Memory B cell (primary cell): ENCODE measurements around the gene ARHGAP12.
"Not testable (repeated sequence)": the region's sequence is repeated elsewhere in the genome, so short reads cannot be mapped to it uniquely, and the experiment has no call there.

Experiments
- ATAC-seq: fragments of 150-1000 bp; cut with Tn5 transposase; 2 replicates; pipeline ENCODE4 v1.10.0; 2021; ENCODE audit warnings: low read depth, mild to moderate bottlenecking, moderate library complexity
- DNase-seq, 2 donors: peaks; one replicate each; pipeline ENCODE4 v3.0.0; 2022; ENCODE audit warnings: low spot score in 2 of 2
- H3K27ac Mint-ChIP-seq: one replicate; pipeline ENCODE4 v1.8.0; 2022; ENCODE audit warnings: mild to moderate bottlenecking, moderate library complexity, mixed read lengths
- H3K27me3 Mint-ChIP-seq: one replicate; pipeline ENCODE4 v1.8.0; 2022; ENCODE audit warnings: mixed read lengths
- H3K36me3 Mint-ChIP-seq: one replicate; pipeline ENCODE4 v1.8.0; 2022; ENCODE audit warnings: mild to moderate bottlenecking, mixed read lengths
- H3K4me1 Mint-ChIP-seq: one replicate; pipeline ENCODE4 v1.8.0; 2022; ENCODE audit warnings: mixed read lengths
- H3K4me3 Mint-ChIP-seq: one replicate; pipeline ENCODE4 v1.8.0; 2022; ENCODE audit warnings: mild to moderate bottlenecking, moderate library complexity, mixed read lengths
- H3K9me3 Mint-ChIP-seq: one replicate; pipeline ENCODE4 v1.8.0; 2022; ENCODE audit warnings: mixed read lengths

Gene ARHGAP12

GRCh38 chr10:31928549-31929260, at the start of gene ARHGAP12:
ARHGAP12 (minus strand) TSS chr10:31928831; CDS start chr10:31908855, 19,976 bp downstream.
- Mint-ChIP-seq H3K9me3 (no peaks in the 10 kb centered on the region), H3K36me3 (no peaks in the 10 kb centered on the region), H3K27me3 (no peaks in the 10 kb centered on the region), H3K27ac (peak within 1 kb of the TSS; percentile 93), H3K4me3 (peak within 1 kb of the TSS; percentile 96), H3K4me1 (peaks cover 32% of the 10 kb centered on the region)
- DNase-seq = peak; percentile 80 to 94
- ATAC-seq = peak; percentile 77

GRCh38 chr10:31978156-31978483, 49.5 kb upstream of the ARHGAP12 start:
- H3K9me3 Mint-ChIP-seq = peaks cover 2% of the 10 kb centered on the region
- ATAC-seq (no peak), DNase-seq (no peak)
- H3K27ac Mint-ChIP-seq = no peak overlapping the region
- H3K27me3 Mint-ChIP-seq = peaks cover 9% of the 10 kb centered on the region
- H3K4me1 Mint-ChIP-seq = peaks cover 7% of the 10 kb centered on the region
- H3K36me3 Mint-ChIP-seq = peaks cover 2% of the 10 kb centered on the region
- H3K4me3 Mint-ChIP-seq = no peak overlapping the region

GRCh38 chr10:31977440-31978155, 49.0 kb upstream of the ARHGAP12 start:
- Mint-ChIP-seq H3K4me1 (peaks cover 7% of the 10 kb centered on the region), H3K4me3 (peak overlapping the region; percentile 18), H3K27me3 (peaks cover 8% of the 10 kb centered on the region), H3K27ac (no peak overlapping the region), H3K9me3 (peaks cover 2% of the 10 kb centered on the region), H3K36me3 (peaks cover 2% of the 10 kb centered on the region)
- peak; percentile 98 for ATAC-seq
- DNase-seq = no peak

- H3K27me3 Mint-ChIP-seq = peaks cover 4% of the 10 kb centered on the region
- DNase-seq = no peak
- no peak for ATAC-seq
- peaks cover 7% of the 10 kb centered on the region for H3K4me1 Mint-ChIP-seq
- H3K4me3 Mint-ChIP-seq = no peak overlapping the region
- peaks cover 2% of the 10 kb centered on the region for H3K9me3 Mint-ChIP-seq
- H3K27ac Mint-ChIP-seq = no peak overlapping the region
- peaks cover 2% of the 10 kb centered on the region for H3K36me3 Mint-ChIP-seq
Measured at GRCh38 chr10:31975157-31975765, 46.6 kb upstream of the ARHGAP12 start.

GRCh38 chr10:31974434-31975124, 45.9 kb upstream of the ARHGAP12 start:
- no peaks in the 10 kb centered on the region for H3K27me3 Mint-ChIP-seq
- no peak for ATAC-seq
- H3K36me3 Mint-ChIP-seq = peaks cover 2% of the 10 kb centered on the region
- H3K4me1 Mint-ChIP-seq = peaks cover 7% of the 10 kb centered on the region
- H3K9me3 Mint-ChIP-seq = peaks cover 2% of the 10 kb centered on the region
- no peak overlapping the region for H3K27ac Mint-ChIP-seq
- no peak for DNase-seq
- no peak overlapping the region for H3K4me3 Mint-ChIP-seq

GRCh38 chr10:31972519-31973041, 43.9 kb upstream of the ARHGAP12 start:
- ATAC-seq = no peak

GRCh38 chr10:31969847-31970246, 41.2 kb upstream of the ARHGAP12 start:
- H3K27me3 Mint-ChIP-seq, H3K27ac Mint-ChIP-seq, DNase-seq, H3K9me3 Mint-ChIP-seq, ATAC-seq, H3K4me3 Mint-ChIP-seq, H3K4me1 Mint-ChIP-seq, H3K36me3 Mint-ChIP-seq: not testable (repeated sequence)

More at GRCh38 chr10:31972519-31973041, 43.9 kb upstream of the ARHGAP12 start:
- no peak for DNase-seq
- H3K27me3 Mint-ChIP-seq = no peaks in the 10 kb centered on the region
- peaks cover 2% of the 10 kb centered on the region for H3K36me3 Mint-ChIP-seq
- peaks cover 2% of the 10 kb centered on the region for H3K9me3 Mint-ChIP-seq
- H3K4me3 Mint-ChIP-seq = no peak overlapping the region
- peaks cover 5% of the 10 kb centered on the region for H3K4me1 Mint-ChIP-seq
- H3K27ac Mint-ChIP-seq = no peak overlapping the region

- H3K4me3 Mint-ChIP-seq = no peak overlapping the region
- ATAC-seq = no peak
- H3K4me1 Mint-ChIP-seq = peaks cover 3% of the 10 kb centered on the region
- peaks cover 2% of the 10 kb centered on the region for H3K36me3 Mint-ChIP-seq
- no peaks in the 10 kb centered on the region for H3K27me3 Mint-ChIP-seq
- no peak overlapping the region for H3K27ac Mint-ChIP-seq
- H3K9me3 Mint-ChIP-seq = no peaks in the 10 kb centered on the region
- no peak for DNase-seq
Measured at GRCh38 chr10:31963589-31963980, 35.0 kb upstream of the ARHGAP12 start.

GRCh38 chr10:31962826-31963588, 34.4 kb upstream of the ARHGAP12 start:
- no peak overlapping the region for H3K27ac Mint-ChIP-seq
- peaks cover 3% of the 10 kb centered on the region for H3K4me1 Mint-ChIP-seq
- H3K27me3 Mint-ChIP-seq = no peaks in the 10 kb centered on the region
- no peaks in the 10 kb centered on the region for H3K9me3 Mint-ChIP-seq
- DNase-seq = no peak
- no peak overlapping the region for H3K4me3 Mint-ChIP-seq
- peaks cover 2% of the 10 kb centered on the region for H3K36me3 Mint-ChIP-seq
- no peak for ATAC-seq

- ATAC-seq = peak; percentile 41
Measured at GRCh38 chr10:31961277-31962074, 32.8 kb upstream of the ARHGAP12 start.

GRCh38 chr10:31959461-31960173, 31.0 kb upstream of the ARHGAP12 start:
- Mint-ChIP-seq H3K4me1 (peaks cover 3% of the 10 kb centered on the region), H3K27me3 (peaks cover 1% of the 10 kb centered on the region), H3K4me3 (no peak overlapping the region), H3K36me3 (peaks cover 7% of the 10 kb centered on the region), H3K9me3 (peaks cover 3% of the 10 kb centered on the region), H3K27ac (no peak overlapping the region)
- DNase-seq (no peak), ATAC-seq (no peak)

More at GRCh38 chr10:31961277-31962074, 32.8 kb upstream of the ARHGAP12 start:
- H3K36me3 Mint-ChIP-seq = peaks cover 2% of the 10 kb centered on the region
- no peaks in the 10 kb centered on the region for H3K27me3 Mint-ChIP-seq
- no peaks in the 10 kb centered on the region for H3K9me3 Mint-ChIP-seq
- no peak overlapping the region for H3K27ac Mint-ChIP-seq
- H3K4me1 Mint-ChIP-seq = peaks cover 3% of the 10 kb centered on the region
- H3K4me3 Mint-ChIP-seq = no peak overlapping the region
- DNase-seq = no peak

- H3K27me3 Mint-ChIP-seq = peaks cover 1% of the 10 kb centered on the region
- peaks cover 3% of the 10 kb centered on the region for H3K4me1 Mint-ChIP-seq
- no peak overlapping the region for H3K4me3 Mint-ChIP-seq
- H3K27ac Mint-ChIP-seq = no peak overlapping the region
- H3K36me3 Mint-ChIP-seq = peaks cover 14% of the 10 kb centered on the region
- H3K9me3 Mint-ChIP-seq = peaks cover 9% of the 10 kb centered on the region
- DNase-seq (no peak), ATAC-seq (no peak)
Measured at GRCh38 chr10:31958856-31959255, 30.2 kb upstream of the ARHGAP12 start.
